HepG2 (cell line): ENCODE data around the gene TM9SF4. TPM values are rescaled to one million over a fixed set of nuclear protein-coding genes. Genes with fewer than 3 reads are reported as not detected.

Experiments
- JARID2 ChIP-seq: sonication (generic); formaldehyde crosslinking; IDR thresholded peaks from 2 replicates; pipeline ENCODE4 v1.8.1; 2023; ENCODE audit warnings: missing genetic modification reagents, inconsistent platforms; ENCODE audit not compliant: insufficient replicate concordance
- KMT2A ChIP-seq: sonication (generic); formaldehyde crosslinking; IDR thresholded peaks from 2 replicates; pipeline ENCODE4 v1.4.0; 2020; ENCODE audit warnings: missing genetic modification reagents
- MIXL1 ChIP-seq: IDR thresholded peaks from 2 replicates; pipeline ENCODE4 v1.6.1; 2016
- MLLT10 ChIP-seq: sonication (generic); formaldehyde crosslinking; IDR thresholded peaks from 2 replicates; pipeline ENCODE4 v1.4.0; 2020; ENCODE audit warnings: missing genetic modification reagents
- MYC ChIP-seq: sonication (generic); formaldehyde crosslinking; IDR thresholded peaks from 2 replicates; pipeline ENCODE4 v1.9.0; 2021; ENCODE audit warnings: missing genetic modification reagents, borderline replicate concordance
- NFATC3 ChIP-seq: sonication (generic); formaldehyde crosslinking; IDR thresholded peaks from 2 replicates; pipeline ENCODE4 v1.5.1; 2020; ENCODE audit warnings: mild to moderate bottlenecking, missing genetic modification reagents
- NFYC ChIP-seq: IDR thresholded peaks from 2 replicates; pipeline ENCODE4 v1.6.1; 2016; ENCODE audit warnings: missing genetic modification reagents, missing compliant biosample characterization
- PAF1 ChIP-seq: IDR thresholded peaks from 2 replicates; pipeline ENCODE4 v1.6.1; 2016; ENCODE audit warnings: missing genetic modification reagents, missing compliant biosample characterization
- RXRB ChIP-seq: IDR thresholded peaks from 2 replicates; pipeline ENCODE4 v1.6.1; 2016; ENCODE audit warnings: borderline replicate concordance, missing genetic modification reagents, missing compliant biosample characterization
- ZBTB20 ChIP-seq: sonication (generic); formaldehyde crosslinking; IDR thresholded peaks from 2 replicates; pipeline ENCODE4 v1.8.1; 2023; ENCODE audit warnings: missing genetic modification reagents, low read depth, mild to moderate bottlenecking, borderline replicate concordance
- ZBTB42 ChIP-seq: sonication (generic); formaldehyde crosslinking; IDR thresholded peaks from 2 replicates; pipeline ENCODE4 v1.5.0; 2020; ENCODE audit warnings: mild to moderate bottlenecking, missing genetic modification reagents
- ZNF724P ChIP-seq: sonication (generic); formaldehyde crosslinking; IDR thresholded peaks from 2 replicates; pipeline ENCODE4 v1.8.0; 2022; ENCODE audit warnings: missing genetic modification reagents, borderline replicate concordance
- polyA plus RNA-seq, 8 experiments: library from polyadenylated mRNA; depleted of rRNA in 3 of 8; stranded (reverse) in 7 of 8; unstranded in 1 of 8; fragments of >200 nt; fragmentation: Illumina TruSeq in 4 of 8; extraction: Trizol in 4 of 8; gene quantifications; 2 replicates each; pipeline versions ENCODE4 v1.2.1 to v1.2.3, GENCODE V29; 2011 to 2016; ENCODE audit warnings: low read depth in 4 of 8, missing spikeins in 1 of 8, mixed read lengths in 1 of 8; ENCODE audit not compliant: insufficient read depth in 1 of 8
- total RNA-seq, 5 experiments: library from RNA; depleted of rRNA; stranded (reverse); fragments of >200 nt; fragmentation: Illumina TruSeq; extraction: Trizol; gene quantifications; 2 replicates each; pipeline ENCODE4 v1.2.3, GENCODE V29; 2016; ENCODE audit warnings: low read depth in 1 of 5
- TF ChIP-seq, protein P1 (sequence below), 2 experiments: sonication (generic) in 1 of 2; formaldehyde crosslinking in 1 of 2; IDR thresholded peaks; 2 replicates each; pipeline versions ENCODE4 v1.6.1 to v1.9.0; 2014 to 2022; ENCODE audit warnings: antibody characterized with exemption in 1 of 2, borderline replicate concordance in 1 of 2, inconsistent platforms in 1 of 2, low read depth in 1 of 2, missing genetic modification reagents in 1 of 2
- TF ChIP-seq, protein P2 (sequence below): sonication (generic); formaldehyde crosslinking; conservative IDR thresholded peaks from 2 replicates; pipeline ENCODE4 v1.8.1; 2023; ENCODE audit warnings: missing genetic modification reagents
- TF ChIP-seq, protein P3 (sequence below): sonication (generic); formaldehyde crosslinking; IDR thresholded peaks from 2 replicates; pipeline ENCODE4 v1.5.1; 2020; ENCODE audit warnings: mild to moderate bottlenecking, moderate library complexity, missing genetic modification reagents
- TF ChIP-seq, protein P4 (sequence below): sonication (generic); formaldehyde crosslinking; IDR thresholded peaks from 2 replicates; pipeline ENCODE4 v1.5.1; 2020; ENCODE audit warnings: mild to moderate bottlenecking, missing genetic modification reagents, borderline replicate concordance

TM9SF4 gene
- total and polyA plus RNA-seq, 2 of the 13 experiments (the other 11 are each of a cell fraction or from before 2014, with no cell fraction given): 53.5 to 171 TPM

DNA sequence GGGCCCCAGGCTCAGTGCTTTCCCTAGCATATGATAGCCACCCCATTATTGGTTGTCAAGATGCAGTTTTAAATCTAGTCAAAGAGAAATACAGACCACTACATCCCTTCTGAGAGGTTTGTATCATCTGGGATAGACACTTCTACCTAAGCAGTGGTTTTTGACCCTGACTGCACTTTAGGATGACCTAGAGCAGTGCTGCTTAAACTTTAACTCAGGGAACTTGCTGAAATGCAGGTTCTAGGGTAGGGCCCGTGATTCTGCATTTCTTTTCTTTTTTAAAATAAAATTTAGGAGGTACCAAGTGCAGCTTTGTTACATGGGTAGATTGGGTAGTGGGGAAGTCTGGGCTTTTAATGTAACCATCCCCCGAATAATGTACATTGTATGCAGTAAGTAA lies 18.7 kb downstream of the TM9SF4 start (continued):
- TF ChIP-seq ZBTB42 (CRISPR knock-in tag): no peak
- TF ChIP-seq JARID2 (CRISPR knock-in tag): no peak
- TF ChIP-seq KMT2A: 0 out of 2 replicates have a peak, but pooled peaks have one; percentile 30
- TF ChIP-seq, protein P1, sequence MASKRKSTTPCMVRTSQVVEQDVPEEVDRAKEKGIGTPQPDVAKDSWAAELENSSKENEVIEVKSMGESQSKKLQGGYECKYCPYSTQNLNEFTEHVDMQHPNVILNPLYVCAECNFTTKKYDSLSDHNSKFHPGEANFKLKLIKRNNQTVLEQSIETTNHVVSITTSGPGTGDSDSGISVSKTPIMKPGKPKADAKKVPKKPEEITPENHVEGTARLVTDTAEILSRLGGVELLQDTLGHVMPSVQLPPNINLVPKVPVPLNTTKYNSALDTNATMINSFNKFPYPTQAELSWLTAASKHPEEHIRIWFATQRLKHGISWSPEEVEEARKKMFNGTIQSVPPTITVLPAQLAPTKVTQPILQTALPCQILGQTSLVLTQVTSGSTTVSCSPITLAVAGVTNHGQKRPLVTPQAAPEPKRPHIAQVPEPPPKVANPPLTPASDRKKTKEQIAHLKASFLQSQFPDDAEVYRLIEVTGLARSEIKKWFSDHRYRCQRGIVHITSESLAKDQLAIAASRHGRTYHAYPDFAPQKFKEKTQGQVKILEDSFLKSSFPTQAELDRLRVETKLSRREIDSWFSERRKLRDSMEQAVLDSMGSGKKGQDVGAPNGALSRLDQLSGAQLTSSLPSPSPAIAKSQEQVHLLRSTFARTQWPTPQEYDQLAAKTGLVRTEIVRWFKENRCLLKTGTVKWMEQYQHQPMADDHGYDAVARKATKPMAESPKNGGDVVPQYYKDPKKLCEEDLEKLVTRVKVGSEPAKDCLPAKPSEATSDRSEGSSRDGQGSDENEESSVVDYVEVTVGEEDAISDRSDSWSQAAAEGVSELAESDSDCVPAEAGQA (IDR thresholded peaks at IDR 0.05; ENCODE audit: low read depth): no peak
- TF ChIP-seq, protein P1 (CRISPR knock-in tag; IDR thresholded peaks at IDR 0.05; ENCODE audit: borderline replicate concordance): no peak
- TF ChIP-seq, protein P2, sequence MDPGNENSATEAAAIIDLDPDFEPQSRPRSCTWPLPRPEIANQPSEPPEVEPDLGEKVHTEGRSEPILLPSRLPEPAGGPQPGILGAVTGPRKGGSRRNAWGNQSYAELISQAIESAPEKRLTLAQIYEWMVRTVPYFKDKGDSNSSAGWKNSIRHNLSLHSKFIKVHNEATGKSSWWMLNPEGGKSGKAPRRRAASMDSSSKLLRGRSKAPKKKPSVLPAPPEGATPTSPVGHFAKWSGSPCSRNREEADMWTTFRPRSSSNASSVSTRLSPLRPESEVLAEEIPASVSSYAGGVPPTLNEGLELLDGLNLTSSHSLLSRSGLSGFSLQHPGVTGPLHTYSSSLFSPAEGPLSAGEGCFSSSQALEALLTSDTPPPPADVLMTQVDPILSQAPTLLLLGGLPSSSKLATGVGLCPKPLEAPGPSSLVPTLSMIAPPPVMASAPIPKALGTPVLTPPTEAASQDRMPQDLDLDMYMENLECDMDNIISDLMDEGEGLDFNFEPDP (CRISPR knock-in tag): no peak
- TF ChIP-seq ZBTB20 (CRISPR knock-in tag): no peak
- TF ChIP-seq, protein P3, sequence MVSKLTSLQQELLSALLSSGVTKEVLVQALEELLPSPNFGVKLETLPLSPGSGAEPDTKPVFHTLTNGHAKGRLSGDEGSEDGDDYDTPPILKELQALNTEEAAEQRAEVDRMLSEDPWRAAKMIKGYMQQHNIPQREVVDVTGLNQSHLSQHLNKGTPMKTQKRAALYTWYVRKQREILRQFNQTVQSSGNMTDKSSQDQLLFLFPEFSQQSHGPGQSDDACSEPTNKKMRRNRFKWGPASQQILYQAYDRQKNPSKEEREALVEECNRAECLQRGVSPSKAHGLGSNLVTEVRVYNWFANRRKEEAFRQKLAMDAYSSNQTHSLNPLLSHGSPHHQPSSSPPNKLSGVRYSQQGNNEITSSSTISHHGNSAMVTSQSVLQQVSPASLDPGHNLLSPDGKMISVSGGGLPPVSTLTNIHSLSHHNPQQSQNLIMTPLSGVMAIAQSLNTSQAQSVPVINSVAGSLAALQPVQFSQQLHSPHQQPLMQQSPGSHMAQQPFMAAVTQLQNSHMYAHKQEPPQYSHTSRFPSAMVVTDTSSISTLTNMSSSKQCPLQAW (CRISPR knock-in tag): peak; percentile 75
- TF ChIP-seq PAF1: no peak
- TF ChIP-seq ZNF724P (CRISPR knock-in tag): no peak
- no peak for TF ChIP-seq NFYC
- no peak for TF ChIP-seq MYC
- no peak for TF ChIP-seq NFATC3 (CRISPR knock-in tag)
- TF ChIP-seq MIXL1 (CRISPR knock-in tag): no peak
- no peak for TF ChIP-seq MLLT10 (CRISPR knock-in tag)
- TF ChIP-seq, protein P4, sequence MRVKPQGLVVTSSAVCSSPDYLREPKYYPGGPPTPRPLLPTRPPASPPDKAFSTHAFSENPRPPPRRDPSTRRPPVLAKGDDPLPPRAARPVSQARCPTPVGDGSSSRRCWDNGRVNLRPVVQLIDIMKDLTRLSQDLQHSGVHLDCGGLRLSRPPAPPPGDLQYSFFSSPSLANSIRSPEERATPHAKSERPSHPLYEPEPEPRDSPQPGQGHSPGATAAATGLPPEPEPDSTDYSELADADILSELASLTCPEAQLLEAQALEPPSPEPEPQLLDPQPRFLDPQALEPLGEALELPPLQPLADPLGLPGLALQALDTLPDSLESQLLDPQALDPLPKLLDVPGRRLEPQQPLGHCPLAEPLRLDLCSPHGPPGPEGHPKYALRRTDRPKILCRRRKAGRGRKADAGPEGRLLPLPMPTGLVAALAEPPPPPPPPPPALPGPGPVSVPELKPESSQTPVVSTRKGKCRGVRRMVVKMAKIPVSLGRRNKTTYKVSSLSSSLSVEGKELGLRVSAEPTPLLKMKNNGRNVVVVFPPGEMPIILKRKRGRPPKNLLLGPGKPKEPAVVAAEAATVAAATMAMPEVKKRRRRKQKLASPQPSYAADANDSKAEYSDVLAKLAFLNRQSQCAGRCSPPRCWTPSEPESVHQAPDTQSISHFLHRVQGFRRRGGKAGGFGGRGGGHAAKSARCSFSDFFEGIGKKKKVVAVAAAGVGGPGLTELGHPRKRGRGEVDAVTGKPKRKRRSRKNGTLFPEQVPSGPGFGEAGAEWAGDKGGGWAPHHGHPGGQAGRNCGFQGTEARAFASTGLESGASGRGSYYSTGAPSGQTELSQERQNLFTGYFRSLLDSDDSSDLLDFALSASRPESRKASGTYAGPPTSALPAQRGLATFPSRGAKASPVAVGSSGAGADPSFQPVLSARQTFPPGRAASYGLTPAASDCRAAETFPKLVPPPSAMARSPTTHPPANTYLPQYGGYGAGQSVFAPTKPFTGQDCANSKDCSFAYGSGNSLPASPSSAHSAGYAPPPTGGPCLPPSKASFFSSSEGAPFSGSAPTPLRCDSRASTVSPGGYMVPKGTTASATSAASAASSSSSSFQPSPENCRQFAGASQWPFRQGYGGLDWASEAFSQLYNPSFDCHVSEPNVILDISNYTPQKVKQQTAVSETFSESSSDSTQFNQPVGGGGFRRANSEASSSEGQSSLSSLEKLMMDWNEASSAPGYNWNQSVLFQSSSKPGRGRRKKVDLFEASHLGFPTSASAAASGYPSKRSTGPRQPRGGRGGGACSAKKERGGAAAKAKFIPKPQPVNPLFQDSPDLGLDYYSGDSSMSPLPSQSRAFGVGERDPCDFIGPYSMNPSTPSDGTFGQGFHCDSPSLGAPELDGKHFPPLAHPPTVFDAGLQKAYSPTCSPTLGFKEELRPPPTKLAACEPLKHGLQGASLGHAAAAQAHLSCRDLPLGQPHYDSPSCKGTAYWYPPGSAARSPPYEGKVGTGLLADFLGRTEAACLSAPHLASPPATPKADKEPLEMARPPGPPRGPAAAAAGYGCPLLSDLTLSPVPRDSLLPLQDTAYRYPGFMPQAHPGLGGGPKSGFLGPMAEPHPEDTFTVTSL (CRISPR knock-in tag): no peak
- peak; percentile 34; the same call in 1 of the 2 replicates for TF ChIP-seq RXRB (CRISPR knock-in tag)
